CD4-positive, alpha-beta T cell treated with Interleukin-17A for 4 hours (primary cell): Measurements from ENCODE around the gene ALDH1B1.
"Not testable (repeated sequence)": the region's sequence is repeated elsewhere in the genome, so short reads cannot be mapped to it uniquely, and the experiment has no call there.

Experiments
- DNase-seq: peaks from one replicate; pipeline ENCODE4 v3.0.0-alpha.2; 2020; ENCODE audit warnings: mixed read lengths

The ALDH1B1 gene

DNA sequence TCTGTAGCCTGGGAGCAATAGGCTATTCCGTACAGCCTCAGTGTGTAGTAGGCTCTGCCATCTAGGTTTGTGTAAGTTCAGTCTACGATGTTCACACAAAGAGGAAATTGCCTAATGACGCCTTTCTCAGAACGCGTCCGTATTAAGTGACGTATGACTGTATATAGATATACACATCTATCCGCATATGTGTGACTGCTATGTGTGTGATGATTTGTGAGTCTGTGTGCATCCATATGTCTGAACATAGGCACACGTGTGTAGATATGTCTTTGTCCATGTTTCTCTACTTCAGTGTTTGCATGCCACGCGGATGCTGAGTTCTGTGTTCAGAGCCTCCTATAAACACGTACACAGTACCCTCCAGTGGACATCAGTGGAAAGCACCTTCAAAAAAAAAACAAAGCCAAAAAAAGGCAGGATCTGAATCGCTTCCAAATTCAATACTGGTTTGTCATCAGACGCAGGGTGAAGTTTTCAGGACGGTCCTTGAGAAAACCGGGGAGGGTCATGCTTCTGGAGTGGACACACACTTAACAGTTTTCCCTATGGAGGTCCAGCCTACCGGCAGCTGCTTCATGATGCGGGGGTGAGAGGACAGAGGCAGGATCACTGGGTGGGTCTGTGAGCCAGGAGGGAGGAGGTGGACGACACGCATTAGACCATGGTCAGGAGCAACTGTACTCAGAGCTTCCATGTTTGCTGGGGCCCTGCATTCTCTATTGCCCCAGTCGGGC is 29.5 kb upstream of the ALDH1B1 start:
- DNase-seq = peak; percentile 20

DNA sequence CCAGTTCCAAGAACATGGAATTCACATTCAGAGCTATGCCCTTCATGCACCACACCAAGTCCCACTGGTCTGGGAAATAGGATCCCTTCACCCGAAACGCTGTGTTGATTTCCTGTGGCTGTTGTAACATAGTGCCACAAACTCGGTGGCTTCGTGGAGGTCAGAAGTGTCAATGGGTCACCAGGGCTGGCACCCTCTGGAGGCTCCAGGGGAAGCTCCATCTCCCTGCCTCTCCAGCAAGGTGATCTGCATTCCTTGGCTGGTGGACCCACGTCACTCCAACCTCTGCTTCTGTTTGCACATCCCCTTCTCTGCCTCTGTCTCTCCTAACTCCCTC is 28.9 kb upstream of the ALDH1B1 start:
- DNase-seq = no peak

DNA sequence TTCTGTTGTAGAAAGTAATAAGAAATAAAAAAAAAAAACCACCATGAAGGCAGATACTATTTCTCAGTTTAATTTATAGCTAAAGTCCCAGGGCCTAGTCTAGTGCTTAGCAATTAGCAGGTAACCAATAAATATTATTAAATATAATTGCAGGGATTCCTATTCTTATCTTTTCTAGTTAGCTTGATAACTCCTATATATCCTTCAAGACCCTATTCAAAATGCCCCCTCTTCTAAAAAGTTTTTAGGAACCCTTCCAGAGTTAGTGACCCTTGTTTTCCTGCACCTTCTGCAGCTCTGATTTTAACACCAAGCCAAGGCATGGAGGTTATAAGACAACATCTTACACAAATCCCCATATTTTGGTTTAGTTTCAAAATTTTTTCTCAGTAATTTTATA is 24.6 kb upstream of the ALDH1B1 start:
- no peak for DNase-seq

DNA sequence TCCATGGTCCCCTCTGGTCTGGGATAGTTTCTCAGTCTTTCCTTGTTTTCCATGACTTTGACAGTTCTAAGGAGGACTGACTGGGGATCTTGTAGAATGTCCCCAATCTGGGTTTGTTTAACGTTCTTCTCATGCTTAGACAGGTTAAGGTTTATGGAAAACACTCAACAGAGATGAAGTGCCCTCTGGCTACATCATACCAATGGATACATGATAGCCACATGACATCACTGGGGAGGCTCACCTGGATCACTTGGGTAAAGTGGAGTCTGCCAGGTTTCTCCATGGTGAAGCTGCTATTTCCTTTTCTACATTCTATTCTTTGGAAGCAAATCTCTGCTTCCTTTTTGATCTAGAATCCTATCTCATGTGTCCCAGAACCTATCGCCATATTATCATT is 23.8 kb upstream of the ALDH1B1 start:
- no peak for DNase-seq

DNA sequence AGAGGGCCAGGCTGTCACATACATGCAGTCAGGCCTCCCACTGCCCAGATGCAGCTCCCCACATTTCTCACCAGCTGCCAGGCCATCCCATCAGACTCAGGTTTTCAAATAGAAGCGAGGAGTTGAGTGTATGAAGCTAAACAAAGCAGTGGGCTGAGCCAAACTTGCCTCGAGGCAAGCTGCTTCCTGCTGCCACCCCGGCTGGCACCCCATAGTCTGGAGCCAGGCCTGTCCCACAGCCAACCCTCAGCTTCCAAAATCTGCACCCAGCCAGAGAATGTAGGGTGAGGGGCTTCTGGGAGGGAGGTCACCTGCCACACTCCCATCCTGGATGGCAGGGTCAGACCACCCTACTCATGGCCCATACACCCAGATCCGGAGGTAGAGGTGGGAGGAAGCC is 22.3 kb upstream of the ALDH1B1 start:
- no peak for DNase-seq

DNA sequence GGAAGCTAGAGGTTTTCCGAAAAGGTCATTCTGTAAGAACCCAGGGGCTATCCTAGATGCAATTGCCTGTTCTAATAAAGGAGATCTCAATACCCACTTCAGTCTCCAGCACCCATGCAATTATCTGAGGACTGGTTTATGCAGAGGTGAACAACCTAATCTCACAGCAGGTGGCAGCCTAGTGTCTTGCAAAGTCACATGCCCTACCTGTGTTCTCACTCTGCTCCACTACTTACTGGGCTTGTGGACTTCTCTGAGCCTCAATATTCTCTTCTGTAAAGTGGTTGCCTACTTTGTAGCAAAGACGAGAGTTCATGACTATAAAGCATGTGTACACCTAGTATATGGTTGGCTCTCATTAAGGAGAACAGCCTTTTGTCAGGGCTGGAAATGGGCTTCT is 21.0 kb upstream of the ALDH1B1 start:
- peak; percentile 39 for DNase-seq

DNA sequence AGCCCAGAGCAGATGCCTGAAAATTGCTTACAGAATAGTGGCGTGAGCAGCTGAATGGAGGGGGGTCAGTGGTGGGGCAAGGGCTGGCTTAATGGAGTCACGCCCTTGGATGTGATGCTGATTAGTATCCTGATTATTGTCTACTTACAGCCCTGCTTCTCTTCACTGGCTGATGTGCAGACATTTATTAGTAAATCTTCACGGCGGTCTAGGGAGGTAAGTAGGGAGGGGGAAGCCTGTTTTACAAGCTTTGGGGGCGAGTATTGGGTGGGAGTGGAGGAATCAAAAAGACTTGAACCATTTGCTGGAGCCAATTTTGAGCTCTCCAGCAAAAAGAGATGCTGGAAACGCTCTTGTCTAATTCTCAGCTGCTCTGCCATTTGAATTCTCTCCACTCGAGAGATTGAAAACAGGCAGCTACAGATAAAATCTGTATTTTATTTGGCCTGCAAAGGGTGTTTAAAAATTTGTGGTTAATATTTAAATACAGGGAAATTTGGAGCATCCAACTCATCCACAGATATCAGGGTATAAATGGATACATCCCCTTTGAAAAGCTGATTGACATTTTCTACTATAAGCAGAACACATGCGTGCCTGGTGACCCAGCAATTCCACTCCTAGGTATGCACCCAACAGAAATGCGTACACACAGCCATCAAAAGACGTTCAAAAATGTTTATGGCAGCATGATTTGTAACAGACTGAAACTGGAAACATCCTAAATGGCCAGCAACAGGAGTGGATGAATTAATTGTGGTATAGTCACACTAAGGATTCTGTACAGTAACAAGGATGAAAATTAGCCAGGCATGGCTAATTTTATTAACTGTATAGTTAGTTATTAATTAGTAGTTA is 19.5 kb upstream of the ALDH1B1 start:
- no peak for DNase-seq

DNA sequence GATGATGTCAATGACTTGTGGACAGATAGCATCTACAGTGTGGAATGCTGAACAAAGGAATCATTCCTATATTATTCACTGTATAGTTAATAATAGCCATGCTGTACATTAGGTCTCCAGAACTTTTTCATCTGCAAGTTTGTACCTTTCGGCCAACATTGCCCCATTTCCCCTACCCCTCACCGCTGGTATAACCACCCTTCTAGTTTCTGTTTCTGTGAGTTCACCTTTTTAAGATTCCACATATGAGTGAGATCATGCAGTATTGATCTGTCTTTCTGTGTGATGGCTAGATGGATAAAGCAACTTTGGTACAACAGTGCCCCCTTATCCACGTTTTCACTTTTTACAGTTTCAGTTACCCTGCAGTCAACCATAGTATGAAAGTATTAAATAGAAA is 18.8 kb upstream of the ALDH1B1 start:
- no peak for DNase-seq

DNA sequence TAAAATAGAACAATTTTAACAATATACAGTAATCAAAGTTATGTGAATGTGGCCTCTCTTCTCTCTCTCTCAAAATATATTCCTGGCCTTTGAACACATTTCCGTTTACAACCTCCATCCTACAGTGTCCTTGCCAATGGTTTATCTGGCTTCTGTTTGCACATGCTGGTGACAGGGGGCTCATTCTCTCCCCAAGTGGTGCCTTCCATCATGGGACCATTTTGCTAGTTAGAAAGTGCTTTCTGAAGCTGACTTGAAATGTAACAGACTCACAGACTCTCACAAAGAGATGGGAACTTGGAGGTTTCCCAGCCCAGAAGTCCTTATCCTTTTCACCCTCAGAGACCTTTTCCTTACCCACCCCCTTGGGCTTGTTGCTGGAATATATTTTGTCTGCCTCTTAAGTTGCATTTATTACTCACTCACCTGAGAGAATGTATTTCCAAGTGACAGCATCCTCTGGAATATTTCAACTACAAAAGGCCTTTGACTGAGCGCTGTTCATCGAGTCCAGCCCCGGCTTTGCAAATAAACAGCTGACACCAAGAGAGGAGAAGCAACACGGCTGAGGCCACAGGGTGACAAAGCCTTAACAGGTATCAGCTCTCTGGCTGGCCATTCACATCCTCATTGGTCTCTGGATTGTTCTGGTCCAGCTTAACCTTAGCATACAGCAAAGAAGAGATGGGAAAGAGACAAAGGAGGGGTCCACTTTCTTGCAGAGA is 17.5 kb upstream of the ALDH1B1 start:
- no peak for DNase-seq

DNA sequence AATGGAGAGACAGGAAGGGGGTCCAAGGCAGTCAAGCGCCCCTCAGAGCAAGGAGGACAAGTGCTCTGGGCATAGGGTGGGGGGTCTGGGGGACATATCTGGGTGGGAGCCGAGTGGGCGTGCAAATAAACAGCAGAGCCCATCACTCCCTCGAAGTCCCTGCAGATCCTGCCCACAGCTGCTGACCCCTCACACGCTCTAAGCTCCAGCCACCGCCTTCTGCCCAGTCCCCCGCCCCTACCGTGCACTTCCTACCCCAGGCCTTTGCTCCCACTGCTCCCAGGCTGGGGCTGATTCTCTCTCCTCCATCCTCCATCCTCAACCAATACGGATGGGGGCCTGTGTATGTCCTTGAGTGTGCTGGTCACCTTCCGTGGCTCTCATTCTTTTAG is 16.9 kb upstream of the ALDH1B1 start:
- DNase-seq = no peak

DNA sequence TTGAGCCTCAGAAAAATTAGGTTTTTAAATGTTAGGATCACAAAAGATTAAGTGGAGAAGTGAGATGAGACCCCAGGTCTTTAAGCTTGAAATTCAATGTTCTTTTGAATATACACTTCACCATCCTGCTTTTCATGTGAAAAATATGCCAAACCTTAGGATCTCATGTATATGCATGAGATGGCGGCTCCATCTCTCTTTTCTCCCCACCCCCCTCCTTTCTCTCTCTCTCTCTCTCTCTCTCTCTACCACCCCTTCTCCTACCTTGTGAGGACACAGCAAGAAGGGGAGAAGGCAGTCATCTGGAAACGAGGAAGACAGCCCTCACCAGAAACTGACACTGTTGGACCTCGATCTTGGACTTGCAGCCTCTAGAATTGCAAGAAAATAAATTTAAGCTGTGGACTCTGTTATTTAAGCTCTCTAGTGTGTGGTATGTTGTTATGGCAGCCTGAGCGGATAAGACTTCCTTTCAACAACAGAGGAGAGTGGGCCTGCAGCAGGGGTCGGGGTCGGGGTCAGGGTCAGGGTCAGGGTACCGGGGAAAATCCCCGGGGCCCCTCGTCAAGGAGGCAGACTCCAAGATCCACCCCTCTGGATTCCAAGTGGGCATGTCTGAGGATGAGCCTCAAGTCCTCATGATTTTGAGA is 16.4 kb upstream of the ALDH1B1 start:
- DNase-seq = no peak

DNA sequence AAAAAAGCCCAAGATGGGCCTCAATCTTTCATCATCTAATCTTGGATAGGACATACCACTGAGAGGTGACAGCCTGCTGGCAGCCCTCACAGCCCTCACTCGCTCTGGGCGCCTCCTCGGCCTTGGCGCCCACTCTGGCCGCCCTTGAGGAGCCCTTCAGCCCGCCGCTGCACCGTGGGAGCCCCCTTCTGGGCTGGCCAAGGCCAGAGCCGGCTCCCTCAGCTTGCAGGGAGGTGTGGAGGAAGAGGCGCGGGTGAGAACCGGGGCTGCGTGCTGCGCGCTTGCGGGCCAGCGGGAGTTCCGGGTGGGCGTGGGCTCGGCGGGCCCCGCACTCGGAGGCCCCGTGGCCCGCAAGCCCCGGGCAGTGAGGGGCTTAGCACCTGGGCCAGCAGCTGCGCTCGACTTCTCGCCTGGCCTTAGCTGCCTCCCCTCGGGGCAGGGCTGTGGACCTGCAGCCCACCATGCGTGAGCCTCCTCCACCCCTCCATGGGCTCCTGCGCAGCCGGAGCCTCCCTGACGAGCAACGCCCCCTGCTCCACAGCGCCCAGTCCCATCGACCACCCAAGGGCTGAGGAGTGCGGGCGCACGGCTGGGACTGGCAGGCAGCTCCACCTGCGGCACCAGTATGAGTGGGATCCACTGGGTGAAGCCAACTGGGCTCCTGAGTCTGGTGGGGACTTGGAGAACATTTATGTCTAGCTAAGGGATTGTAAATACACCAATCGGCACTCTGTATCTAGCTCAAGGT is 15.0 kb upstream of the ALDH1B1 start:
- not testable (repeated sequence) for DNase-seq

DNA sequence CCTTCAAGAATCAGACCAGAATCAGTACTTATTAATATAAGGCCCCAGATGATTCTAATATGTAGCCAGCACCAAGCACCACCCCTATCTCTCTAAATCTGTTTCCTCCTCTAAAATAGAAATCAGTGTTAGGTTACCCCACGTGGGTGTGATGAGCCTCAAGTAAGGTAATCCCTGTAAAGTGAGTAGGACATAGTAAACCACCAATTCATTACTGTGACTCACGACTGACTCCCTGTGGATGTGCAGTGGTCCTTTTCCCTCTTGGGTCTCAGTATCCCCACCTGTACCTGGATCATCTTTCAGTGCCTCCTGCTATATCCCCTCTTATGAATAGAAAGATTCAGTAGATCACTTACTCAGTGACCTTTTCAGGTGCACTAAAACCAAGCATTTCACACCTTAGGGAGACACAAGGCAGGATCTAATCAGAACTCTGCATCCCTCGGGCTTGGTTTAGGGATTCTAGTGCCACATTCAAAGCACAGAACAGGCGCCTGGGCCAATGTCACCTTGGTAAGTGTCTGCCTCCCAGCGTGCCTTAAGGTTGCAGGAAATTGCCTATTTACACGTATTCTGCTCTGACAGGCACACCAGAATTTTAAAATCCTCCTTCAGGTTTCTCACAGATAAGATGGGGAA is 12.2 kb upstream of the ALDH1B1 start:
- no peak for DNase-seq

DNA sequence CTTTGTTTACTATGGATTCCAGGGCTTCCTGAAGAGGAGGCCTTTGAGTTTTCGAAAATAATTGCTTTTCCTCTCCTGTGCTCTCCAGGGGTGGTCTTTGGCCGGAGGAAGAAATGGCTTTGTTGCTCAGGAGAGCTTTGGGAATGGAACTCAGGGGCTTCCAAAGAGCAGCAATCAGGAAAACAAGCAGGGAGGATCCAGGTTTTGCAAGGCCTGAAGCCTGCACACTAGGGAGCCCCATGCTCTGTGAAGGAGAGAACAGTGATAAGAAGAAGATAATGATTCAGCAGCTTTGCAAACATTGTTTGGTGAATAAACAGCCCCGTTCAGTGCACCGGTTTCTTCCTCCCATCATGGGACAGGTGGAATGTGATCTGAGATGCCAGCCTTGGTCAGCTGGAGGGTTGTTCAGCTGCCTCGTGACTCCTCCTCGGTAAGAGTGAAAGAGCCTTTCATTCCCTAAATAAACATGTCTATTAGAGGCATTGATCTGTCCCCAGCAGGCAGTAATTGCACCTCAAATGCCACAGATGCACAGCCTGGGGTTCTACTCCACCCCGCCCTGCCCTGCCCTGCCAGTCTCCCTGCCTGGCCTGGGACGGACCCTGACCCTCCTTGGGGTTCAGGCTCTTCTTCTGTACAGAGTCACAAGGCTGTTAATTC is 11.5 kb upstream of the ALDH1B1 start:
- DNase-seq = no peak

DNA sequence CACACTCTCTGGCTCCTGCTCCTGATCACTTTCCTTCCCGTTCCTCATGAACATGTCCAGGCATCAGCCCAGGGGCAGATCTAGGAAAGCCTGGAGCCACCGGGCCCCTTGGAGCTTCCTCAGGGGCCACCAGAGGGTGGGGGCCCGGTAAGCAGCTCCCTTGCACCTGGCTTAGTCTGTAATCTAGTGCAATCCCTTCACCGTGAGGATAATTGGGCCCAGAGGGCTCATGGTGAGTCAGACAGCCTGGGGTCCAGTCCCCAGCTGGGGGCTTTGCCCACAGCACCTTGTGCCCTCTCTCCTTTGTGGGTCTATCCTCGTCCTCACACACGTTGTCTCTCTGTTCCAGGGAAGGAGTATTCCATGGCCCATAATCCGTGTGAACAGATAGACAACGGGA is 10.4 kb upstream of the ALDH1B1 start:
- no peak for DNase-seq

DNA sequence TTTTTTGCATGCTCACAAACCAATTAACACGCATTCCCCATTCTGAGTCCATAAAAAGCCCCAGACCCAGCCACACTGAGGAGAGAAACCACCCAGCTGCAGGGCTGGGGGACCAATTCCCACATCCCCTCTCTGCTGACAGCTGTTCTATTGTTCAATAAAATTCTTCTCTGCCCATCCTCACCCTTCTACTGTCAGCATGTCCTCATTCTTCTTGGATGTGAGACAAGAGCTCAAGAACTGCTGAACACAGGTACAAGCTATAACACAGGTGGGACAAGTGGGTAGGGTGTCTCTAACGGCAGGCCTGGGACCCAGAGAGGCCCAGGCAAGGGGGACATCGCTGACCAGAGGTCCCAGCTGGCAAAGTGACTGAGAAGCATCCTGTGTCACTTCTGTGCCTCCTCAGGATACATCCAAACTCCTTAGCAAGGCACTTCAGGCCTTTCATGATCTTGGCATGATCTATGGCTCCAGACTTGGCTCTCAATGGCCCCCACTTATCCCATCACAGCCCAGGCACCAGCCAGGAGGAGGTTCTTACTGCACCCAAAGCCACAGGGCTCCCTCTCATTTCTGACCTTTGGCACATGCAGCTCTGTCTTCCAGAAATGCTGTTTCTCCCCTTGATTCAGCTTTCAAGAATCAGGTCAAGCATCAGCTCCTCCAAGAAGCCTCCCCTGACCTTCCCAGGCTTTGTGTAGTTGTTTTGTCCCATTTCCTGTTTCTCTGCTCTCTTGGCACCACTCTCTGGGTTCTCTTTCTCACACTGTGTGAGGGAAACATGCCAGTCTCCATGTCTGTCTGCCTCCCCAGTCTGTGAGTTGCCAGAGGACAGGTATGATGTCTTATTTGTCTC is 7.3 kb upstream of the ALDH1B1 start:
- no peak for DNase-seq

DNA sequence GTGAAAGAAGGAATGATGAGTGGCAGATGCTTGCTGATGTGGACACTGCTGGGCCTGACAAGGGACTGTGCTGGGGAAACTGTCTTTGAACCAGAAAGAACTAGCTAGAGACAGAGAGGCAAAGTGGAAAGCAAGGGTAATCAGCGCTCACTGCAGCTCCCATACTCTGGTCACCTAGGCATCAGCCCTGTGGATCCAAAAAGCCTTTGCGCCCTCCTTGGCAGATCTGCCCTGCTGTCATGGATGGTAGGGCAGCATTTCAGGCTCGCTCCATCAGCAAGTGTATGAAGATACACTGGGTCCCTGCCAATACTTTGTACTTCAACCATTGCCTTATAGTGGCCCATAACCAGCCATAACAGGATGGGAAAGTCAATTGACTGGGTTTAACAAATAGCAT is 6.6 kb upstream of the ALDH1B1 start:
- no peak for DNase-seq

DNA sequence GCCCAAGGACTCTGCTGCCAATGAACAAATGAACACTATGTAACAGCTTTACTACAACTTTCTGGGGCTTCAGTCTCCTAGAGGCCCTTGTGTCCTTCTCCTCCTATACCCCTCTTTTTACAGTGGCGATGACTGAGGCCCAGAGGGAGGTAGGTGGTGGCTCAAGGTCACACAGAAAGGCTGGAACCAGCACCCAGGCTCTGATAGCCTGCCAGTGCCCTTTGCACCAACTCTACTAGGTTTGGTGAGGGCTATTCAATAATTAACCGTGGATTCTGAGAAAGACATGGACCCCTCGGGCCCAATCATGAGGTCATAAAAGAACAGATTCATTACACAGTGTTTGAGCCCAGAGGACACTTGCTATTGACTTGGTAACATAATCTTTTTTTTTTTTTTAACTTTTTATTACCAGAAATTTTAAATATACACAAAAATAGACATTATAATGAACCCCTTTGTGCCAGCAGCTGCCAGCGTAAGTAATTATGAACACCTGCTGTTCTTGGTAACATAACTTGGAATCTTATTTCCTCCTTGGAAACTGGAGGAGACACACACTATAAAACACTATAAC is 6.1 kb upstream of the ALDH1B1 start:
- DNase-seq = no peak

DNA sequence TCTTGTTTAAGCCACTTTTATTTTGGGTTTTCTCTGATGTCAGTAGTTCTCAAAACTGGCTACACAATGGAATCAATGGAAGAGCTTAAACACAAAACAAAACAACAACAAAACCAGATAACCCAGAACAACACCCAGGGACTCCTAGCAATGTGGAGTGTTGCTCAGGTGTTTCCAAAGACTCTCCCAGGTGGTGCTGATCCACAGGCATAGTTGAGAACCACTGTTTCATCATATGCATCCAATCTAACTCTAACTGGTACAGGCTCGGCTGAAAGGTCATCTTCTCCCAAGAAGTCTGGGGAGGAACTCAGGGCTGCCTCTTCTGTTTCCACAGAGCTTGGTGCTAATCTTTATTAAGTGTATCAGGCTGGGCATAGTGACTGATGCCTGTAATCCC is 5.4 kb upstream of the ALDH1B1 start:
- no peak for DNase-seq

DNA sequence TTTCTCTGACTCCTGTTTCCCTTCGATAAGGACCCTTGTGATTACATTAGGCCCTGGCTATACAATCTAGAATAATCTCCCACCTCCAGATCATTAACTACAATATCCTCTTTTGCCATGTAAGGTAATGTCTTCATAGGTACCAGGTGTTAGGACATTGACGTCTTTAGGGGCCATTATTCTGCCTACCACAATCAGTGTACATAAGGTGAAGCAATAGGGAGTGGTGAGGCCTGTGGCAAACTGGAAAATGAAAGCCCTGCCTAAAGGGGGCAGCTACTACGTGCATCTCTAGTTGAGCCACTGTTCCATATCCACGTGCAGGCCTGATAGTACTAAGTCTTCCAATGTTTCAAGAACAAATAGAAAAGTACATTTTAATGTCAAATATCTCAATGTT is 4.8 kb upstream of the ALDH1B1 start:
- no peak for DNase-seq
